NCI-H1417 treated with DMSO at 0.1 percent for 48 hours (cell line): ENCODE results near the gene SPINT3.
A peak's percentile ranks its signal among the peaks of the same experiment; 100 is the strongest.
"Not testable (repeated sequence)": the region's sequence is repeated elsewhere in the genome, so short reads cannot be mapped to it uniquely, and the experiment has no call there.

Source experiments
- DNase-seq: peaks from one replicate; lab custom pipeline; 2025; lab: John Stamatoyannopoulos, UW

The SPINT3 gene

DNA sequence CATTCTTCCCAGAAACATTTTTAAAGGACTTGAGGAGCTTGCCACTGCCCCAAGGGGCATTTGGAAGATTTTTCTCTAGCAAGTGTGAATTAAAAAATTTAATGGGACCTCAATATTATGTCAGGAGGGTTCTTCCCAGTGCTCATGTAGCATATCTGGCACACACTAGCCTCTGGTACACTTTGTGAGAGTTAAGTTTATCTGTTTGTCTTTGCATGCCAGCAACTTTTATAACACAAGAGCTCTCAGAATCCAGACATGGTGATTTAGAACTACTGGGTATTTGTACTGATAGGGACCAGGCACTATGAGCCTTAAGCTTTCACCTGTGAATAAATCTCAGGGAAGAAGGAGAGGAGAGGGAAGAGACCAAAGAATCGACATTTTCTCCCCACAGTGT, 12.9 kb downstream of the SPINT3 start:
- no peak for DNase-seq

DNA sequence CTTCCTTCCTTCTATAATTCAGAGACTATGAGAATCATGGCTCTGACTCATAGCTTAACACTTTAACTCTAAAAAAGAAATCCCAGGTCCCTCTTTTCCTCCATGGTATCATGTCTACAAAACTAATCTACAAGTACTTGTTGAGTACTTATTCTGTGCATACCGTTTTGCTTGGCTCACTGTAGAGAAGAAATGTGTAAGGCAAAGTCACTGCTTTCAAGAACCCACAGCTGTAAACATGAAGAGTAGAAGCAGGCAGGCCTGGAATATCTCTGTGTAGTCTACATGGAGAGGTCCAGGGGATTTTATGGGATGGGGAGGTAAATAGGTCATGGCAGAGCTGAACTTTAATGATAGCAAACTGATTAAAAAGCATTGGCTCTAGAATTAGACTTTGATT, 13.8 kb downstream of the SPINT3 start:
- DNase-seq: no peak

DNA sequence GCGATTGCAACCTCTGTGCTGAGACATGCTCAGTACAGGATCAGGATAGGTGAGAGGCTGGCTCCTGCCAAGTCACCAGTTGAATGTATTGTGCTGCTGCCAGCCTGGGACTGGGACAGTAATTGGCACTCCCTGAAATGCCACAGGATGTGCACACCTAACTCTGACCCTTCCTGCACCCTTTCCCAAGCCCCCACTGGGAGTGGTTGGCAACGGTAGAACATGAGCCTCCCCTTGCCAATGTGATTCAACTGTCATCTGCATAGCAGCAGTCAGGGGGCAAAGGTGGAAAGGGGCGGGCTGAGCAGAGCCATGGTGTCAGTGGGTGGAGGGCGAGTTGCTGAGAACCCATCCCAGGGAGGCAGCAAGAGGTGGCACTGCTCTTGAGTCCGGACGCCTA, 15.4 kb downstream of the SPINT3 start:
- no peak for DNase-seq

DNA sequence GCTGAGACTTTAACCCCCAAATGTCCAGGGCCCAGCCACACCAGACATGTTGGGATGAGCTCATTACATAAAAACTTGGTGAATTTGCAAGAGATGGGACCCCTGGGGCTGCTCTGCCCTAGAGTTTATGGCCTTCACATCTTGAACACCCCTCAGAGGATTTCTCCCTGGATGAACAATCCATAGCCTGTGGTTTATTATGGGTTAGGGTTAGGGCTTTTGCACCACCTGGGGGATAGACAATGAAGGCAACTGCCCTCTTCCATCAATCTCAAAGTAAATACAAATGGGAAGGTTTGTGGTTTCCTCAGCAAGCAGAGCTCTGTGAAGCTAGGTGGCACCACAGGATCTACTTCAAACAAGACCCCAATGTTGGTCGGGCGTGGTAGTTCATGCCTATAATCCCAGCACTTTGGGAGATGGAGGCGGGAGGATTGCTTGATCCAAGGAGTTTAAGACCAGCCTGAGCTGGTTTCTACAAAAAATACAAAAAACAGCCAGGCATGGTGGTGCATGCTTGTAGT, 17.4 kb downstream of the SPINT3 start:
- DNase-seq: no peak

DNA sequence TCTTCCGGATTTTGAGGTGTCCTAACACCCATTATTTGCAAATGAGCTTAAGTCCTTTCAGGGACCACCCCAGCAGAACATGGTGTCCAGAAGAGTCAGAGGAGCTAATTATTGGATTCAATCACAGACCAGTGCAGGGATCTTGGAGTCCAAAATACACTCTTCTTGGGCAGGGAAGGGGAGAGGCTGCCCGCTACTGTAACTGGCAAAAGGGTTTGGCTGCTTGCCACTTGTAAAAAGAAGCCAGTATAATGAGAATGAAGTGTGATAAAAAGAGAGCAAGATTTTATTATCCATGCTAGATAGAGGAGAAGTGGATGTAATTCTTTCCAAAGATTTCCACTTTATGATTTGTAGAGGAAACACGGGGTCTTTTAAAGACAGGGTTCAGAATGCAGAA, 19.3 kb downstream of the SPINT3 start:
- no peak for DNase-seq

DNA sequence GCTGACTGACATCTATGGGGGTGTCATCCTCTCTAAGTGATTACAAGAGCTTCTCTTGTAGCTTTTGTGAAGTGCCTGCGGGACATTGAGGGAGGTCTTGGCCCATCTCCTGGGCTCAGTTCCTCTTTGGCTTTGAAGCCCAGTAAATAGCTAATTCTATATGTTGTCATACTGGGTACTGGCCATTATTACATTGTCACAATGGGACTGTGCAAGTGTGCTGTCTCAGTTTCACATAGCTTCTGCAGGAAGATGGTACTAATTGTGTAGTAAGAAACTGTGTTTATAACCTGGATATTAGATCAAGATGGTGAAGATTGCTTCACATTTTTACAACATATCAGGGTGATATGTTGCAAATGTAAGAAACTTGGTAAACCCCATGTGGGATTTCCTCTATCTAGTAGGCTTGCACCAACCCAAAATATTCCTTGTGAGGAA, 19.9 kb downstream of the SPINT3 start:
- DNase-seq: no peak

DNA sequence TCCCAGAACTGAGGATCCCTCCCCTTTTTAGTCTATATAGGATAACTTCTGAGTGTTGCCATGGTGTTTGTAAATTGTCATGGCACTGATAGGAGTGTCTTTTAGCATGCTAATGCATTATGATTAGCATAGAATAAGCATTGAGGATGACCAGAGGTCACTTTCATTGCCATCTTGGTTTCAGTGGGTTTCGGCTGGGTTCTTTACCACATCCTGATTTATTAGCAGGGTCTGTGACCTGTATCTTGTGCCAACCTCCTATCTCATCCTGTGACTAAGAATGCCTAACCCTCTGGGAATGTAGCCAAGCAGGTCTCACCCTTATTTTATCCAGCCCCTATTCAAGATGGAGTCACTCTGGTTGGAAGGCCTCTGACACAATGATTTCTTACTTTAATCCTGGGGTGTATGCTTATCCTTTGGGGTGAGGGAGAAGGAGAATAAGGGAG, 26.3 kb downstream of the SPINT3 start:
- no peak for DNase-seq

DNA sequence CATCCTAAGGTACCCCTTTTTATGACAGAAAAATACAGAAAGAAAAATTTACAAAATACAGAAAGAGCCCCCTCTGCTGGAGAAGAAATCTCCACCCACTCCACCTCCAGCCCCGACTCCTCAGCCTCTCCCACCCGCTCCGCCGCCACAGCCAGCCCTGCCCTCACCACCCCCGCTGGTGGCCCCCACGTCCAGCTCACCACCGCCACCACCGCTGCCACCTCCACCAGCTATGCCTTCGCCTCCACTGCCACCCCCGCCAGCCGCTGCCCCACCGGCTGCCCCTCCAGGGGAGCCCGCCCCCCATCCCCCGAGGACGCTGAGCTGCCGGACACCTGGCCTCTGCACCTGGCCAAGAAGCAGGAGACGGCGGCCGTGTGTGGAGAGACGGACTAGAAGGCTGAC, 28.2 kb downstream of the SPINT3 start:
- DNase-seq: no peak

DNA sequence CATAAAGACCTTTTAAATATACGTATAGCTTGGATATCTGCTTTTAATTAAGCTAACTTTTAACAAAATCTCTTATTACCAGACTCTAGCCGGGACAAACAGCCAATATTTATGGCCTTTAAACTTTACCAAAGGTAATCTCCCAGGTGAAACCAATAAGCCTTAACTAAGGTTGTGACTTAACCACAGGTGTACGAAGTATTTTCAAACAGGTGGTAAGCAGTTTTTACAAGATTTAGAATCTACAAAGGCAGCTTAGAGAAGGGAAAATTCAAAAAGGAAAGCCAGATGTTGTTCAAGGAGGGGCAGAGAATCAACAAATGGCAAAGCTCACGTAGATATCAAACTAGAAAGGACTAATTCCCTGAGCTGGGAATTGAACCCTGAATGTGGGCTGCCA, 30.0 kb downstream of the SPINT3 start:
- DNase-seq: no peak

DNA sequence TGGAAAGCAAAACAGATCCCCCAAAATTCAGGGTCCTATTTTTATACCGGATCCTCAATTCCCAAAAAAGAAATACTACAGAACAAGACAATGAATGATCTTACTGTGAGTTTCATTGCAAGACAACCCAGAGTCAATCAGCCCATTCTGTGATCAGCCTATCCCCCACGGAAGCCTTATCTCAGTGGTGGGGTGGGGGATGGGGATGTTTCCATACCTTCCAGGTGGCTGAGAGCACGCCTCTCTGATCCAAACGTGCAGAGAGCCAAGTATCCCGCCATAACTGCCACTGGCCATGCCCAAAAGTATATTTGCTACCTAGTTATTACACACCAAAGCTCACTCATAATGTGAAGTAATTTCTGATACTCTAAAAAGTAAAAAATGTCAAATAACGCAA, 30.7 kb downstream of the SPINT3 start:
- DNase-seq: no peak

DNA sequence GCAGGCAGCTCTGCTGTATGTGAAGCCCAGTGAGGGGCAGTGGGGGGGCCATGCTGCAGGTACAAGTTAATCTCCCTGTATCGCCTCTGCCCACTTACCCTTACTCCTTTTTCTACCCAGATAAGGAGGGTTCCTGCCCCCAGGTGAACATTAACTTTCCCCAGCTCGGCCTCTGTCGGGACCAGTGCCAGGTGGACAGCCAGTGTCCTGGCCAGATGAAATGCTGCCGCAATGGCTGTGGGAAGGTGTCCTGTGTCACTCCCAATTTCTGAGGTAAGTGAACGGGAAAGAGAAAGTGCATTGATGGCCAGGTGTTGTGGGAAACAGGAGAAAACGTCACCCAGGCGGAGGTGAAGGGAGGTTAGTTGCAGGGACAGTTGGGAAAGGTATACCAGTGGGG, 35.6 kb downstream of the SPINT3 start:
- DNase-seq: no peak

DNA sequence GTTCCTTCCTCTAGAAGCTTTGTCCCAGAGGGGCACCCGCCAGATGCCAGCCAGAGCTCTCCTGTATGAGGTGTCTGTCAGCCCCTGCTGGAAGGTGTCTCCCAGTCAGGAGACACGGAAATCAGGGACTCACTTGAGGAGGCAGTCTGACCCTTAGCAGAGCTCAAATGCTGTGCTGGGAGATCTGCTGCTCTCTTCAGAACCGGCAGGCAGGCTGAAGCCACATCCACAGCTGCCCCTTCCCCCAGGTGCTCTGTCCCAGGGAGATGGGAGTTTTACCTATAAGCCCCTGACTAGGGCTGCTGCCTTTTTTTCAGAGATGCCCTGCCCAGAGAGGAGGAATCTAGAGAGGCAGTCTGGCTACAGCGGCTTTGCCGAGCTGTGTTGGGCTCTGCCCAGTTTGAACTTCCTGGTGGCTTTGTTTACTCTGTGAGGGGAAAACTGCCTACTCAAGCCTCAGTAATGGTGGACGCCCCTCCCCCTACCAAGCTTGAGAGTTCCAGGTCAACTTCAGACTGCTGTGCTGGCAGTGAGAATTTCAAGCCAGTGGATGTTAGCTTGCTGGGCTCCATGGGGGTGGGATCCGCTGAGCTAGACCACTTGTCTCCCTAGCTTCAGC, 37.8 kb downstream of the SPINT3 start:
- not testable (repeated sequence) for DNase-seq

DNA sequence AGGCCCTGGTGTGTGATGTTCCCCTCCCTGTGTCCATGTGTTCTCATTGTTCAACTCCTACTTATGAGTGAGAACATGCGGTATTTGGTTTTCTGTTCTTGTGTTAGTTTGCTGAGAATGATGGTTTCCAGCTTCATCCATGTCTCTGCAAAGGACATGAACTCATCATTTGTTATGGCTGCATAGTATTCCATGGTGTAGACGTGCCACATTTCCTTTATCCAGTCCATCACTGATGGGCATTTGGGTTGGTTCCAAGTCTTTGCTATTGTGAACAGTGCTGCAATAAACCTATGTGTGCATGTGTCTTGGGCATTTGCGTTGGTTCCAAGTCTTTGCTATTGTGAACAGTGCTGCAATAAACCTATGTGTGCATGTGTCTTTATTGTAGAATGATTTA, 43.1 kb downstream of the SPINT3 start:
- not testable (repeated sequence) for DNase-seq

DNA sequence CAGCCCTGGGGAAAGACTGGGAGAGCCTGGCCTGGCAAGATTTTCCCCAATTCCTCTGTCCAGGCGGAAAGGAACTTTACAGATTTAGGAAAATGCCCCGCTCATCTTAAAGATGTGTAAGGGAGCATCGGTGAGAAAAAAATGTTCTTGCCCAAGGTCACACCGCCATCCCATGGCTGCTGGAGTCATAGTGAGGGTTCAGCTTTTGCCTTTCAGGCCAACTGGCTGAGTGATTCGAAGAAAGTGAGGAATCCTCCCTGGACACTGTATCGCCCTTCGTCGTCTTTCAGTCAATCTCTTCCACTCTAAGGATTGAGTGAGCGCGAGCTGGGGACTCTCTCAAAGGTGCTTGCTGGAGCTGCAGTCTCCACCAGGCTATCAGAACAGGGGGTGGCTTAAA, 44.5 kb downstream of the SPINT3 start:
- no peak for DNase-seq

DNA sequence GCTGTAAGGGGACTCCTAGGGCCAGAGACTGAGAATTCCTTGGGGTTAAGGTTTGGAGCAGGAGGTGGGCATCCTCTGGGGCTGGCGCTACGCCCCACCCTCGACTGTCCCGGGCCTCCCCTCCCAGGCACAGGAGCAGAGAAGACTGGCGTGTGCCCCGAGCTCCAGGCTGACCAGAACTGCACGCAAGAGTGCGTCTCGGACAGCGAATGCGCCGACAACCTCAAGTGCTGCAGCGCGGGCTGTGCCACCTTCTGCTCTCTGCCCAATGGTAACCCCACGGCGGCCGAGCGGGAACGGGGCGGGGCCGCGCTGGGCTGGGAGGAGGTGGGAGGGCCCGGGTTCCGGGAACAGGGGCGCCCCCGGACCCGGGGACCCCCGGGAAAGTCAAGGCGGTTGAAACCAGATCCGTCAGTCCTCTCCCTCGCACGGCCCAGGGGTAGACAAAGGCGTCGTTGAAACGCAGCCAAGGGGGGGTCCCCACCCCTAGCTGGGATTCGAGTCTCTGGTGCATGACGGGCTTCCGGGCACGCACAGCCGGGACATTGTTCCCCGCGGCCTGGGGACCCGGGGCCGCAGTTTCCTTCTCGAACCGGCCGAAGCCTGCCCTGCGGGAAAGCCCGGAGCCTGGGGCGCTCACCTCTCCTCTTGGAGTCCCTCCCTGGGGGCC, 45.0 kb downstream of the SPINT3 start:
- no peak for DNase-seq

DNA sequence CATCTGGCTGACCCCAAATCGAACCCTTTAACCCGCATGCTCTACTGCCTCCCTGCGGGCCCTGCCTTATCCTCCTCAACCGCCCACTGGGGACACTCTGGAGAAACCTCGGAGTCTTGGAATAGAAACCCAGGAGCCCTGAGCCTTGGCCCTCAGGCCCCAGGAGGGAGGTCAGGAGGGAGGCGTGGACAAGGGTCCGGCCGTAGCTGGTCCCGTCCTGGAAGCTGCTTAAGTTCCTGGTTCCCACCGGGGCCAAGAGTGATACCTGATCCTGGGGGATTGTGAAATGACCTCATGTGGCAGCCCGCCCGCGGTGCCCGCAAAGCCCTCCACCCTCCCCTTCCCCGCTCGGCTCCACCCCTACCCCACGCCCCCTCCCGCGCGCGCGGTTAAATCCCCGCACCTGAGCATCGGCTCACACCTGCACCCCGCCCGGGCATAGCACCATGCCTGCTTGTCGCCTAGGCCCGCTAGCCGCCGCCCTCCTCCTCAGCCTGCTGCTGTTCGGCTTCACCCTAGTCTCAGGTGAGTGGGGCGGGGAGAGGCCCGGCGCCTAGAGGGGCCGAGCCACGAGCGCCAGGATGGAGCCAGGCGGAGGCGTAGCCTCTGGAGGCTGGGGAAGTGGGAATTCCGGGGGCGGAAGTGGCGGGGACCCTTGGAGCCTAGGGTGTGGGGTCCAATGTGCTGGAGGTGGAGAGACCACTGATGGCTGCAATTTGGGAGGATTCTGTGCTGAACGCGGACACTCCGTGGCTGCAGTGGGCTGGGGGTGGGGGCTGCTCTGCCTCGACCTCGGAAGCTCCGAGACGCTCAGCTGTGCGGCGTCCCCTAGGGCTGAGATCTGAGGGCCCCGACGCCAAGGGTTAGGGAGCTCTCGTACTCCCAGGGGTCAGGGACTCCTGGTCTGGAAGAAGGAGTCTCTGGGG, 45.8 kb downstream of the SPINT3 start, which contains the start of gene WFDC2:
Gene WFDC2, plus strand, starts transcription at position 418 of the 926 bp plus-strand sequence. Its CDS starts 29 bp downstream, at position 447.
- DNase-seq: no peak

DNA sequence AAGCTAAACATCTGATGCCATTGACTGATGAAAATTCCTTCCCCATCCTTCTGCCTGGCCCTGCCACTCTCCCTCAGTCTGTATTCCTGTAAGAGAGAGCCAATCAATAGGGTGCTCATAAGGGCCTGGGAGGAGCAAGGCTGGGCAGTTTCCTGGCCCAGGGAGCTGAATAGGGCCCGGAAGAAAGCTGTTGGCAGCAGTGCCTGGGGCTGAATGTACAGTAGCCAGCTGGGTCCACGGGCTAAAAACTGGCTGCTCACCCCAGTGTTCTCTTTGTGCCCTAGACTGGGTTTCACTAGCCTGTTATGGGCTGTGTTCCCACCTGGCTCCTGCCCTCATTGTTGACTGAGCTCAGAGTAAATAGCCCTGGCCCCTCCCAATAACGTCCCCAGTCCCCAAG, 47.6 kb downstream of the SPINT3 start:
- DNase-seq: peak; percentile 35

DNA sequence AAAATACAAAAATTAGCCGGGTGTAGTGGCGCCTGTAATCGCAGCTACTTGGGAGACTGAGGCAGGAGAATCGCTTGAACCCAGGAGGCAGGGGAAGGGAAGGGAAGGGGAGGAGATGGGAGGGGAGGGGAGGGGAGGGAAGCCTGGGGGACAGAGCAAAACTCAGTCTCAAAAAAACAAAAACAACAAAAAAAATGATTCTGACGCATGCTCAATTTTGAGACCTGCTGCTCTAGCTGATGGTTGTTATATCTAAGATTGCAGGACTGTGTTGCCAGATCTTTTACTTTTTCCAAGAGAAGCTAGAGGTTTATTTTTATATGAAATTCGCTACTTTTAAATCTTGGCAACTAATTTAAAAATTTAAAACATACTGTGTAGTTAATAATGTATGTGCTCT, 48.2 kb downstream of the SPINT3 start:
- DNase-seq: no peak

DNA sequence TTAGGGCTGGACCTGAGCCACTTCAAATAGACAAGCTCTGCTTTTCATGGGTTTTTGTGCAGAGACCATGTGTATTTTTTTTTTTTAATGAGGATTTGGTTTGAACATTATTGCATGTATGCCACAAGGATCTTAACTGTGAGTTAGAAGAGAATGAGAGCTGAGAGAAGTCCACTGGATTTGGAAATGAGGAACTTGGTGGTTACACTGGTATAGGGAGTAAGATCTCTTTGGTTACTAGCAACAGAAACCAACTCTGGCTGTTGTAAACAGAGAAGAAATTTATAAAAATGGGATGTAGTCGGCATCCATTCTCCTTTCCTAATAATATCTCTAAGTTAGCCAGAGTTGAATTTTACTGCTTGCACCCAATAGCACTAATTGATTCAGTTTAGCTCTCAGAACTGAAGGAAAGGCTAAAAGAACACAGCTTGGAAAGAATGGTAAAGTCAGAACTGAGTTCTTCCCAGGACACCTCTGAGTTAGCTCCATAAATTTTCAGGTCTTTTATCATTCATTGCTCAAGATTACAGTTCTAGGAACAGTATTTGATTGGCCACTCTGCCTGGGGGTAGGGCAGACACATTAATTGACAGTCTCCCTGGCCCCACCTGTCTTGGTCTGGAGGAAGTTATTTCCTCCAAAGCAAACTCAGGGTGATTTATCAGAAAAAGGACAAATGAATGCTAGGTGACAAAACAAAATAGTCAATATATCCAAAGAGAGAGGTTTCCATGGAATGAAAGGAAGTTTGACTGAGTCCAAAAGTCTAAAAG, 49.7 kb downstream of the SPINT3 start:
- DNase-seq: no peak

DNA sequence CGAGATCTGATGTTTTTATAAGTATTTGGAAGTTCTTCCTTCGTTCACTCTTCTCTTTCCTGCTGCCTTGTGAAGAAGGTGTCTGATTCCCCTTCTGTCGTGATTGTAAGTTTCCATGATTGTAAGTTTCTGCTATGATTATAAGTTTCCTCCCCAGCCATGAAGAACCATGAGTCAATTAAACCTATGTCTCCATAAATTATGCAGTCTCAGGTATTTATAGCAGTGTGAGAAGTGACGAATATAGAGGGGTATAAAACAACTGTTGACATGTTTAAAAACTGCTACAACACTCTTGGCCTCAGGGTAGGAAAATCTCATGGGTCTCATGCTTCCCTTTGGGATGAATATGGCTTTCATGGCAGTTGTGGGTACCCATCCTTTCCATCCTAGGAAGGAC, 51.7 kb downstream of the SPINT3 start:
- no peak for DNase-seq

DNA sequence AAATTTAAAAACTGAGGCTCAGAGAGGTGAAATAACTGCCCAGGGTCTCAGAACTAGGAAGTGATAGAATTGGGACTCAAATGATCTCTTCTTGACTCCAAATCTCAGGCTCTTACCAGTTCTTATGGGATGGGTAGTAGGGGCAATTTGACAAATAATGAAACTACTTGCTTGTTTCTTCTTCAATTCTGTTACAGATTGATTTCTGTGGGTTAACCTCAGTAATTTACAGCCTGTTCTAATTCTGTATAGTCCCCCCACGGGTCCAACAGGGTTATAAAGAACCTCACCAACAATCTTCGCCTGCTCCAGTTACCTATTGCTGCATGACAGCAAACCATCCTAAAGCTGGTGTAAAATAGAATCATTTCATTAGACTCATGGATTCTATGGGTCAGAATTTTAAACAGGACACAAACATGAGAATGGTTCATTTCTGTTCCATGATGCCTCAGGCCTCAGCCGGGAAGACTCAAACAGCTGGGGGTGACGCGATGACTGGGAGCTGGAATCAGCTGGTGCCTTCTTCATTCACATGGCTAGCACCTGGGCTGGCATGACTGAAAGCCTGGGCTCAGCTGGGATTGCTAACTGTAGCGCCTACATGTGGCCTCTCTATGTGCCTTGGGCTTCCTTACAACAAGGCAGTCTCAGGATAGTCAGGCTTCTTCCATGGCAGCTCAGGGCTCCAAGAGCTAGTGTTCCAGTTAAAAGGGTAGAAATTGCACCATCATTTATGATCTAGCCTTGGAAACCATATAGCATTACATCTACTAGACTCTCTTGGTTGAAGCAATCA, 52.5 kb downstream of the SPINT3 start:
- no peak for DNase-seq
